Cardiac muscle cell (in vitro differentiated cells and primary cell): Measurements from ENCODE around the gene C1orf52. TPM values are rescaled to one million over a fixed set of nuclear protein-coding genes. Genes with fewer than 3 reads are reported as not detected.

Experiments
- DNase-seq, 2 donors: peaks; one replicate each; pipeline versions ENCODE4 v3.0.0 to v3.0.0-alpha.2; 2010 to 2017; ENCODE audit warnings: low read depth in 1 of 2, low spot score in 1 of 2
- H3K27ac ChIP-seq: fragments of 200-600 bp; sonication (generic); 2 replicates; pipeline ENCODE4 v1.5.1; 2016
- H3K27me3 ChIP-seq: fragments of 200-600 bp; sonication (generic); 2 replicates; pipeline ENCODE4 v1.6.0; 2016; ENCODE audit warnings: control low read depth
- H3K36me3 ChIP-seq: fragments of 200-600 bp; sonication (generic); 2 replicates; pipeline ENCODE4 v1.5.1; 2016; ENCODE audit warnings: control low read depth
- H3K4me1 ChIP-seq: fragments of 200-600 bp; sonication (generic); 2 replicates; pipeline ENCODE4 v1.8.1; 2017; ENCODE audit warnings: low read depth, mild to moderate bottlenecking, mixed run types
- H3K4me3 ChIP-seq: fragments of 200-600 bp; sonication (generic); 2 replicates; pipeline ENCODE4 v1.5.1; 2016; ENCODE audit warnings: mild to moderate bottlenecking
- H3K9me3 ChIP-seq: fragments of 200-600 bp; sonication (generic); 2 replicates; pipeline ENCODE4 v1.5.1; 2017; ENCODE audit warnings: low read depth, mild to moderate bottlenecking, control low read depth
- CTCF ChIP-seq: IDR thresholded peaks from 2 replicates; pipeline ENCODE4 v1.5.1; 2012; ENCODE audit warnings: low read depth, mild to moderate bottlenecking, low read length
- polyA plus RNA-seq: library from polyadenylated mRNA; unstranded; fragments of >200 nt; fragmentation: Nextera tagmentation; extraction: Ambion mirVana; gene quantifications from 2 replicates; pipeline ENCODE4 v1.2.1, GENCODE V29; 2016
- total RNA-seq: library from RNA; depleted of rRNA; stranded (reverse); fragments of >200 nt; gene quantifications from 2 replicates; pipeline ENCODE4 v1.2.3, GENCODE V29; 2016

The C1orf52 gene
- total and polyA plus RNA-seq, 2 experiments from 2014 or later = 63.4 to 82.1 TPM

- Histone ChIP-seq H3K4me1 (no peaks in the 10 kb centered on the region), H3K9me3 (no peaks in the 10 kb centered on the region), H3K27me3 (no peaks in the 10 kb centered on the region), H3K27ac (no peak overlapping the region), H3K4me3 (no peak overlapping the region), H3K36me3 (no peaks in the 10 kb centered on the region)
- no peak for TF ChIP-seq CTCF
- no peak for DNase-seq
Observed at GRCh38 chr1:85283475-85284199, 24.2 kb upstream of the C1orf52 start.

GRCh38 chr1:85282424-85282823 lies 23.0 kb upstream of the C1orf52 start:
- TF ChIP-seq CTCF = no peak
- peak in 1 of 2 donors; percentile 3 for DNase-seq
- Histone ChIP-seq H3K4me1 (no peaks in the 10 kb centered on the region), H3K27ac (no peak overlapping the region), H3K9me3 (no peaks in the 10 kb centered on the region), H3K4me3 (no peak overlapping the region), H3K36me3 (no peaks in the 10 kb centered on the region), H3K27me3 (no peaks in the 10 kb centered on the region)

GRCh38 chr1:85280636-85281035 lies 21.2 kb upstream of the C1orf52 start:
- Histone ChIP-seq H3K4me1 (no peaks in the 10 kb centered on the region), H3K27me3 (no peaks in the 10 kb centered on the region), H3K9me3 (no peaks in the 10 kb centered on the region), H3K36me3 (no peaks in the 10 kb centered on the region), H3K27ac (no peak overlapping the region), H3K4me3 (no peak overlapping the region)
- DNase-seq = no peak
- no peak for TF ChIP-seq CTCF

- no peak for DNase-seq
- Histone ChIP-seq H3K36me3 (no peaks in the 10 kb centered on the region), H3K4me3 (no peak overlapping the region), H3K27ac (peak overlapping the region; percentile 26), H3K9me3 (no peaks in the 10 kb centered on the region), H3K4me1 (peaks cover 5% of the 10 kb centered on the region), H3K27me3 (no peaks in the 10 kb centered on the region)
- no peak for TF ChIP-seq CTCF
Observed at GRCh38 chr1:85279458-85280080, 20.1 kb upstream of the C1orf52 start.

GRCh38 chr1:85278853-85279314 lies 19.4 kb upstream of the C1orf52 start:
- Histone ChIP-seq H3K4me1 (peaks cover 5% of the 10 kb centered on the region), H3K9me3 (no peaks in the 10 kb centered on the region), H3K36me3 (no peaks in the 10 kb centered on the region), H3K27ac (peak overlapping the region; percentile 26), H3K4me3 (no peak overlapping the region), H3K27me3 (no peaks in the 10 kb centered on the region)
- peak in 1 of 2 donors; percentile 86 for DNase-seq
- TF ChIP-seq CTCF = no peak
